Measurements from ENCODE around the gene COL9A1.

COL9A1 gene

DNA sequence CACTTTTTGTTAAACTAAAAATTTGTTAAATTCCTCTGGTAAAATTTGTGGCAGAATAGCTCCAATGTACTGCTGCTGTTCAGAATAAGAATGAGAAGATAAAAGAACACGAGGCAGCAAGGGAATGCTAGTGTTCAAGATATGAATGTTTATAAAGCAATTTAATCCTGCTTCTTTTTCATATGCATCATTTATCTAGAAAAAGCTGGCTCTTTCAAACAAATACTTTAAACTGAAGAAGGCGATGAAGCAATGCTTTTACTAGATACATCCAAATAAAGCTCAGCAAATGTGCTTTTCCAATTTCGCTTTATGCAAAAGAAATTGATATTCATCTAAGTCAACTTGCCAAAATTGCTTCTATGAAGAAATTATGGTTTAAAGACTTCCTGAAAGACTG lies 66.5 kb downstream of the COL9A1 start:
- no peak for TF ChIP-seq CTCF (IDR thresholded peaks at IDR 0.05; ENCODE audit: low read depth, low read length)
- H3K4me3 ChIP-seq (ENCODE audit: low read depth, low read length): no peak overlapping the region

GRCh38 chr6:70234561-70235236 lies 68.2 kb downstream of the COL9A1 start:
- no peak for TF ChIP-seq CTCF (IDR thresholded peaks at IDR 0.05; ENCODE audit: low read depth, low read length)
- H3K4me3 ChIP-seq (ENCODE audit: low read depth, low read length): no peak overlapping the region

DNA sequence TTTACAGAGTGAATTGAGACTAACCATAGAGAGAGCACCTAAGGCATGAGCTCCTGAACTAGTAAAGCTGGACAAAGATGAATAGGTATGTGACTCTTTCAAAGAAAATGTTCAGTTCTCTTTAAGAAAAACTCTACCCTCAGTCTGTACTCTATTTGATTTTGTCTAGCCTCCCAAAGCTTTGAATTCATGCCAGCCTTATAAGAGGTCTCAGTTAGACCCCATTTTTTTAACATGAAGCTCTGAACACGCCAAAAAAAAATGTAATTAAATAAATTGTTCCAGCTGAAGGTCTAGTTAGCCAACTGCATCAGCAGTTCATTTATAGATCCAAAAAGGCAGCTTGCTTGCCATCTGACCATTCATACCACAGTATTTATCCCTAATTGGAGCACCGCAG lies 71.6 kb downstream of the COL9A1 start:
- H3K4me3 ChIP-seq (ENCODE audit: low read depth, low read length): no peak overlapping the region
- TF ChIP-seq CTCF (IDR thresholded peaks at IDR 0.05; ENCODE audit: low read depth, low read length): no peak

GRCh38 chr6:70225055-70225454 lies 77.8 kb downstream of the COL9A1 start:
- H3K4me3 ChIP-seq (ENCODE audit: low read depth, low read length): no peak overlapping the region
- no peak for TF ChIP-seq CTCF (IDR thresholded peaks at IDR 0.05; ENCODE audit: low read depth, low read length)

- no peak for TF ChIP-seq CTCF (IDR thresholded peaks at IDR 0.05; ENCODE audit: low read depth, low read length)
- no peak overlapping the region for H3K4me3 ChIP-seq (ENCODE audit: low read depth, low read length)
Observed at GRCh38 chr6:70222439-70222749, 80.5 kb downstream of the COL9A1 start.

- no peak for TF ChIP-seq CTCF (IDR thresholded peaks at IDR 0.05; ENCODE audit: low read depth, low read length)
- no peak overlapping the region for H3K4me3 ChIP-seq (ENCODE audit: low read depth, low read length)
Observed at GRCh38 chr6:70221715-70222438, 81.0 kb downstream of the COL9A1 start.

- peak; percentile 61 for TF ChIP-seq CTCF (IDR thresholded peaks at IDR 0.05; ENCODE audit: low read depth, low read length)
Observed at GRCh38 chr6:70221025-70221714, 81.7 kb downstream of the COL9A1 start.

More at GRCh38 chr6:70221025-70221714, 81.7 kb downstream of the COL9A1 start:
- H3K4me3 ChIP-seq (ENCODE audit: low read depth, low read length): no peak overlapping the region

Measured in WI38 (cell line).